Fibroblast of lung (primary cell): ENCODE results near the gene MAP1LC3B. TPM values are rescaled to one million over a fixed set of nuclear protein-coding genes. Genes with fewer than 3 reads are reported as not detected.

Source experiments
- DNase-seq, 2 donors: peaks; one replicate each; pipeline versions ENCODE4 v3.0.0 to v3.0.0-alpha.2; 2010; ENCODE audit warnings: low read depth in 2 of 2
- H2AFZ ChIP-seq: 2 replicates; pipeline ENCODE4 v1.5.1; 2012; ENCODE audit warnings: low read length, control low read depth, inconsistent platforms
- H3K27ac ChIP-seq: 2 replicates; pipeline ENCODE4 v1.5.1; 2011; ENCODE audit warnings: low read length, control low read depth; ENCODE audit not compliant: insufficient read depth
- H3K27me3 ChIP-seq: 2 replicates; pipeline ENCODE4 v1.5.1; 2011; ENCODE audit warnings: mild to moderate bottlenecking, low read length; ENCODE audit not compliant: control insufficient read depth, insufficient read depth
- H3K36me3 ChIP-seq: 2 replicates; pipeline ENCODE4 v1.5.1; 2011; ENCODE audit warnings: low read length; ENCODE audit not compliant: control insufficient read depth, insufficient read depth
- H3K4me1 ChIP-seq: 2 replicates; pipeline ENCODE4 v1.5.1; 2011; ENCODE audit warnings: low read length; ENCODE audit not compliant: control insufficient read depth, insufficient read depth; ENCODE audit errors: extremely low read depth
- H3K4me2 ChIP-seq: 2 replicates; pipeline ENCODE4 v1.5.1; 2011; ENCODE audit warnings: low read length, control low read depth; ENCODE audit not compliant: insufficient read depth; ENCODE audit errors: extremely low read depth
- H3K4me3 ChIP-seq, 4 experiments: fragments of 200-600 bp in 1 of 4; sonication (generic) in 1 of 4; replicated peaks in 1 of 4; 2 replicates each; pipeline ENCODE4 v1.5.1; 2011 to 2016; ENCODE audit warnings: low read length in 4 of 4, low read depth in 3 of 4, mild to moderate bottlenecking in 3 of 4, control low read depth in 2 of 4, inconsistent platforms in 1 of 4, mixed read lengths in 1 of 4; ENCODE audit not compliant: insufficient read depth in 1 of 4; ENCODE audit errors: control extremely low read depth in 1 of 4
- H3K79me2 ChIP-seq: 2 replicates; pipeline ENCODE4 v1.5.1; 2012; ENCODE audit warnings: mild to moderate bottlenecking, low read length, inconsistent platforms; ENCODE audit not compliant: control insufficient read depth, insufficient read depth
- H3K9ac ChIP-seq: 2 replicates; pipeline ENCODE4 v1.5.1; 2011; ENCODE audit warnings: mild to moderate bottlenecking, low read length, control low read depth; ENCODE audit not compliant: insufficient read depth
- H3K9me3 ChIP-seq: 2 replicates; pipeline ENCODE4 v1.5.1; 2012; ENCODE audit warnings: low read depth, low read length; ENCODE audit not compliant: control insufficient read depth, insufficient read depth
- H4K20me1 ChIP-seq: 2 replicates; pipeline ENCODE4 v1.5.1; 2011; ENCODE audit warnings: low read length; ENCODE audit not compliant: control insufficient read depth, insufficient read depth; ENCODE audit errors: extremely low read depth
- EZH2 ChIP-seq: IDR thresholded peaks from 2 replicates; pipeline ENCODE4 v1.5.1; 2012; ENCODE audit warnings: low read length, control low read depth, mild to moderate bottlenecking; ENCODE audit errors: missing control alignments
- polyA plus RNA-seq, 2 donors: library from polyadenylated mRNA; depleted of rRNA in 1 of 2; stranded (reverse) in 1 of 2; unstranded in 1 of 2; fragments of >200 nt; gene quantifications; 2 replicates each; pipeline ENCODE4 v1.2.1, GENCODE V29; 2011 to 2012; ENCODE audit warnings: missing spikeins in 1 of 2
- total RNA-seq: library from RNA; depleted of rRNA; stranded (reverse); fragments of >200 nt; gene quantifications from 2 replicates; pipeline ENCODE4 v1.2.1, GENCODE V29; 2014
- TF ChIP-seq, protein P1 (sequence below), 2 donors: IDR thresholded peaks in 1 of 2; conservative IDR thresholded peaks in 1 of 2; 1 replicate in 1 of 2; 2 replicates in 1 of 2; pipeline ENCODE4 v1.5.1; 2011 to 2012; ENCODE audit warnings: low read length in 2 of 2, control low read depth in 1 of 2, inconsistent platforms in 1 of 2, low read depth in 1 of 2, mild to moderate bottlenecking in 1 of 2

Gene MAP1LC3B
- total and polyA plus RNA-seq, 2 donors (not counting 1 experiment from before 2014, with no cell fraction given): 41.1 to 67.6 TPM

DNA sequence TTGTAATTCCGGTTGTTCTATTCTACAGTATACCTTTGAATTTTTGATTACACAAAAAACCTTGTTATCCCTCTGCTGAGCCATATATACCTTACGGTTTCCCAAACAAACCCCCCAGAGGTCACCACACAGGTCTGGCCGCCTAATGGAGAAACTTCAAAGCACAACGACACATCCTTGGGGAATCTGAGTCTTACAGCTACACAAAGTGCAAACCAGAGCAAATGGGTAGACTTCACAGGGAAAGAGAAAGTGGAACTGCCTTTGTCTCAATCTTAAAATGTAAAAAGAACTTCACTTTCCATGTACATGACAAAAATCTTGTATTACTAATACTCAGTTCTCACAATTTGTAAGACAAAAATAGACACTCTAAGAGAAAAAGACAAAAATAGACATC, 11.3 kb upstream of the MAP1LC3B start:
- peak overlapping the region; percentile 70 for H3K27ac ChIP-seq

DNA sequence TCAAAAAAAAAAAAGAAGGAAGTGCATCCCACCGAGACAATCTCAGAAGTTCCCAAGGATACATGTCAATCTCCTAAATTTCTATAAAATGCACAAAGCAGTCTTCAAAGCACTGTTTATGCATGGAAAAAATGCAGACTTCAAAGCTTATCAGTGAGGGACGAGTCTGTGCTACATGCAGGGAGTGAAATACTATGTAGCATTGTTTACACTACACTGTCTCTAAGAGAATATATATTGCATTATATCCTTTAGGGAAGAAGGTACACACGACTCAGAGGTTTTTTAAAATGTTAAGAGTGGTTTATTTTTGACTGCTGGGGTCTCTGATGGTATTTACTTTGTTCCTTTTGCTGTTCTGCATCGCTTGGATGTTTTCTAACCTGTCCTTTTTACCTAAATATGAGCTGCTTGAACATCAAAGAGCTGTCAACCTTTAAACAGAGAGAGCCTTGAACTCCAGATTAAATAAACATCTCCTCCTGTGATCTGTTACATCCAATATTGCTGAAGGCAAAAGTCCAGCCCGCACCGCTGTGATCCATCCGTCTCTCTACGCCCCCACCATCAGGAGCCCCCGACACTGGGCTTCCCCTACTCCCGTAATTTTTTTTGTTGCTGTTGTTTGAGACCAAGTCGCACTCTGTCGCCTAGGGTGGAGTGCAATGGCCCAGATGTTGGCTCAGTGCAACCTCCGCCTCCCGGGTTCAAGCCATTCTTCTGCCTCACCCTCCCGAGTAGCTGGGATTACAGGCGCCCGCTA, 9.9 kb upstream of the MAP1LC3B start:
- Histone ChIP-seq H3K36me3 (no peaks in the 10 kb centered on the region), H3K79me2 (peaks cover 51% of the 10 kb centered on the region), H3K27ac (peak overlapping the region; percentile 85), H3K4me1 (peaks cover 2% of the 10 kb centered on the region), H3K27me3 (no peaks in the 10 kb centered on the region), H4K20me1 (no peaks in the 10 kb centered on the region), H3K9ac (peak overlapping the region; percentile 86), H3K4me2 (peak overlapping the region; percentile 97), H2AFZ (no peak overlapping the region), H3K4me3 (peak overlapping the region; percentile 75 to 77 (median 76)), H3K9me3 (no peaks in the 10 kb centered on the region)
- no peak for DNase-seq
- TF ChIP-seq, protein P1, sequence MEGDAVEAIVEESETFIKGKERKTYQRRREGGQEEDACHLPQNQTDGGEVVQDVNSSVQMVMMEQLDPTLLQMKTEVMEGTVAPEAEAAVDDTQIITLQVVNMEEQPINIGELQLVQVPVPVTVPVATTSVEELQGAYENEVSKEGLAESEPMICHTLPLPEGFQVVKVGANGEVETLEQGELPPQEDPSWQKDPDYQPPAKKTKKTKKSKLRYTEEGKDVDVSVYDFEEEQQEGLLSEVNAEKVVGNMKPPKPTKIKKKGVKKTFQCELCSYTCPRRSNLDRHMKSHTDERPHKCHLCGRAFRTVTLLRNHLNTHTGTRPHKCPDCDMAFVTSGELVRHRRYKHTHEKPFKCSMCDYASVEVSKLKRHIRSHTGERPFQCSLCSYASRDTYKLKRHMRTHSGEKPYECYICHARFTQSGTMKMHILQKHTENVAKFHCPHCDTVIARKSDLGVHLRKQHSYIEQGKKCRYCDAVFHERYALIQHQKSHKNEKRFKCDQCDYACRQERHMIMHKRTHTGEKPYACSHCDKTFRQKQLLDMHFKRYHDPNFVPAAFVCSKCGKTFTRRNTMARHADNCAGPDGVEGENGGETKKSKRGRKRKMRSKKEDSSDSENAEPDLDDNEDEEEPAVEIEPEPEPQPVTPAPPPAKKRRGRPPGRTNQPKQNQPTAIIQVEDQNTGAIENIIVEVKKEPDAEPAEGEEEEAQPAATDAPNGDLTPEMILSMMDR (conservative IDR thresholded peaks at IDR 0.05 in 1 of 2, IDR thresholded peaks at IDR 0.05 in 1 of 2; ENCODE audit: low read depth in 1 of 2, low read length in 2 of 2): no peak
- TF ChIP-seq EZH2: no peak

More for the DNA sequence above, 11.3 kb upstream of the MAP1LC3B start:
- Histone ChIP-seq H3K9ac (peak overlapping the region; percentile 9), H4K20me1 (no peaks in the 10 kb centered on the region), H3K27me3 (no peaks in the 10 kb centered on the region), H3K4me1 (peaks cover 6% of the 10 kb centered on the region), H2AFZ (no peak overlapping the region), H3K9me3 (no peaks in the 10 kb centered on the region), H3K79me2 (peaks cover 61% of the 10 kb centered on the region), H3K4me2 (peak overlapping the region; percentile 97), H3K4me3 (peak overlapping the region; percentile 75 to 77 (median 76)), H3K36me3 (no peaks in the 10 kb centered on the region)
- TF ChIP-seq, protein P1 (conservative IDR thresholded peaks at IDR 0.05 in 1 of 2, IDR thresholded peaks at IDR 0.05 in 1 of 2; ENCODE audit: low read depth in 1 of 2, low read length in 2 of 2): no peak
- TF ChIP-seq EZH2: no peak
- peak; percentile 23 to 53 for DNase-seq

DNA sequence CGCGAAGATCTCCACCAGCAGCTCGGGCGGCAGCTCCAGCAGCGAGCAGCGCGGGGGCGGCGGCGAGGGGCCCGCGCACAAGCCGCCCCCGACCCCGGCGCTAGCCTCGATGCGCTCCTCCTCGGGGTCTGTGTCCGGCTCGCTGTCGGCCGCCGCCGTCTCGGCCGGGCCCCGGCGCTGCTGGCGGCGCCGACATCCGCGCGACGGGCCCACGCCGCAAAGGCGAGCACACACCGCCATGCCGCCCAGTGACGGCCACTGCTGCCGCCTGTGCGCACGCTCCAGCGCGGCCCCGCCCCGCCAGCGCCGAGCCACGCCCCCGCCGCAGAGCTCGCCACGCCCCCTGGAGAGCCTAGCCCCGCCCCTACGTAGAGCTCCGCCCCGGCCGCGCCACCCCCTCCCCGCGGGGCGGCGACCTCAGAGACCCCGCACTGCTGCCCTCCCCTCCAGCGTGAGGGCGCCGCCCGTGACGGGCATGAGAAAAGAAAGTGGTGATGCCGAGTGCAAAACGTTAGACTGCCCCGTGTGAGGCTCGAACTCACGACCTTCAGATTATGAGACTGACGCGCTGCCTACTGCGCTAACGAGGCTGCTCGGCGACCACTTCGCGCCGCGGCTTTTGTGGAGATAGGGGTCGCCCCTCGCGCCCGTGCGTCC, 8.5 kb upstream of the MAP1LC3B start, which contains the start of gene FBXO31:
TSS of gene FBXO31 (minus strand) at position 272 of the 657 bp plus-strand sequence. CDS start at position 240, 32 bp downstream.
- peaks cover 41% of the 10 kb centered on the region for H3K79me2 ChIP-seq
- H3K4me2 ChIP-seq: peak within 1 kb of the TSS; percentile 97
- H3K4me3 ChIP-seq: peak within 1 kb of the TSS; percentile 75 to 77 (median 76)
- peak within 1 kb of the TSS; percentile 86 for H3K9ac ChIP-seq
- H3K27me3 ChIP-seq: no peaks in the 10 kb centered on the region
- peak; percentile 90 to 94 for DNase-seq
- no peaks in the 10 kb centered on the region for H3K9me3 ChIP-seq
- no peaks in the 10 kb centered on the region for H3K36me3 ChIP-seq
- TF ChIP-seq, protein P1 (conservative IDR thresholded peaks at IDR 0.05 in 1 of 2, IDR thresholded peaks at IDR 0.05 in 1 of 2; ENCODE audit: low read depth in 1 of 2, low read length in 2 of 2): no peak
- TF ChIP-seq EZH2: no peak
- peak within 1 kb of the TSS; percentile 77 for H2AFZ ChIP-seq
- peaks cover 4% of the 10 kb centered on the region for H3K4me1 ChIP-seq
- H3K27ac ChIP-seq: peak within 1 kb of the TSS; percentile 85
- H4K20me1 ChIP-seq: no peaks in the 10 kb centered on the region
